Naive thymus-derived CD4-positive, alpha-beta T cell (primary cell): ENCODE data around the gene LRFN2. TPM values are rescaled to one million over a fixed set of nuclear protein-coding genes. Genes with fewer than 3 reads are reported as not detected.

Experiments used
- ATAC-seq: fragments of 150-1000 bp; cut with Tn5 transposase; 2 replicates; pipeline ENCODE4 v1.10.0; 2021; ENCODE audit warnings: mild to moderate bottlenecking, moderate library complexity
- CTCF ChIA-PET: fragments of 350-600 bp; sonication (Branson Sonifier 250); formaldehyde crosslinking; loops from one replicate; lab custom pipeline; 2021; ENCODE audit warnings: antibody characterized with exemption; lab: Charles Lee
- POLR2A ChIA-PET: fragments of 350-600 bp; sonication (Branson Sonifier 250); formaldehyde crosslinking; loops from one replicate; lab custom pipeline; 2021; ENCODE audit warnings: antibody characterized with exemption, inconsistent platforms; lab: Charles Lee
- DNase-seq, 9 donors: peaks; one replicate each; pipeline versions ENCODE4 v3.0.0 to v3.0.0-alpha.2; 2020 to 2022; ENCODE audit warnings: mixed read lengths in 1 of 9
- H3K27ac ChIP-seq: one replicate; pipeline ENCODE4 v1.7.0; 2013; ENCODE audit warnings: mild to moderate bottlenecking, low read depth, low read length, moderate library complexity
- H3K27me3 ChIP-seq, 2 donors: one replicate each; pipeline ENCODE4 v1.7.0; 2013; ENCODE audit warnings: low read length in 2 of 2, mild to moderate bottlenecking in 2 of 2, moderate library complexity in 2 of 2; ENCODE audit not compliant: control insufficient read depth in 2 of 2, insufficient read depth in 2 of 2
- H3K36me3 ChIP-seq, 3 experiments: 1 replicate in 2 of 3; 2 replicates in 1 of 3; pipeline ENCODE4 v1.7.0; 2013; ENCODE audit warnings: low read length in 3 of 3, mild to moderate bottlenecking in 3 of 3, moderate library complexity in 1 of 3; ENCODE audit not compliant: insufficient read depth in 3 of 3, control insufficient read depth in 2 of 3
- H3K4me1 ChIP-seq, 2 donors: one replicate each; pipeline ENCODE4 v1.7.0; 2013; ENCODE audit warnings: low read length in 2 of 2, mild to moderate bottlenecking in 2 of 2, moderate library complexity in 1 of 2; ENCODE audit not compliant: control insufficient read depth in 2 of 2, insufficient read depth in 2 of 2
- H3K4me3 ChIP-seq: 2 replicates; pipeline ENCODE4 v1.7.0; 2013; ENCODE audit warnings: mild to moderate bottlenecking, low read length
- H3K9me3 ChIP-seq, 3 experiments: 1 replicate in 2 of 3; 2 replicates in 1 of 3; pipeline ENCODE4 v1.7.0; 2013; ENCODE audit warnings: low read length in 3 of 3; ENCODE audit not compliant: control insufficient read depth in 2 of 3
- H3K27ac Mint-ChIP-seq, 9 donors: one replicate each; pipeline ENCODE4 v1.8.0; 2020 to 2022; ENCODE audit warnings: mixed read lengths in 9 of 9, mild to moderate bottlenecking in 8 of 9, moderate library complexity in 5 of 9, inconsistent platforms in 2 of 9
- H3K27me3 Mint-ChIP-seq, 5 donors: one replicate each; pipeline ENCODE4 v1.8.0; 2021 to 2022; ENCODE audit warnings: mixed read lengths in 5 of 5, mild to moderate bottlenecking in 1 of 5
- H3K36me3 Mint-ChIP-seq, 5 donors: one replicate each; pipeline ENCODE4 v1.8.0; 2020 to 2022; ENCODE audit warnings: mixed read lengths in 5 of 5, mild to moderate bottlenecking in 3 of 5, inconsistent platforms in 1 of 5
- H3K4me1 Mint-ChIP-seq, 7 donors: one replicate each; pipeline ENCODE4 v1.8.0; 2020 to 2022; ENCODE audit warnings: mixed read lengths in 7 of 7, mild to moderate bottlenecking in 3 of 7, inconsistent platforms in 1 of 7
- H3K4me3 Mint-ChIP-seq, 10 donors: one replicate each; pipeline ENCODE4 v1.8.0; 2020 to 2022; ENCODE audit warnings: mild to moderate bottlenecking in 10 of 10, mixed read lengths in 10 of 10, moderate library complexity in 6 of 10, inconsistent platforms in 2 of 10
- H3K9me3 Mint-ChIP-seq, 11 donors: one replicate each; pipeline ENCODE4 v1.8.0; 2020 to 2022; ENCODE audit warnings: mixed read lengths in 11 of 11, mild to moderate bottlenecking in 4 of 11, inconsistent platforms in 1 of 11, moderate library complexity in 1 of 11
- intact Hi-C, 2 donors: fragments of 100-400 bp; cut with micrococcal nuclease; formaldehyde crosslinking; loops; one replicate each; pipeline ENCODE4 v1.15.1; 2023
- polyA plus RNA-seq, 2 donors: library from polyadenylated mRNA; unstranded; fragments of 300-500 nt; fragmentation: Illumina TruSeq; gene quantifications; one replicate each; pipeline ENCODE4 v1.2.3, GENCODE V29; 2021
- total RNA-seq, 6 experiments: library from RNA in 5 of 6; stranded (reverse) in 5 of 6; gene quantifications; 1 replicate in 5 of 6; 2 replicates in 1 of 6; pipeline ENCODE4 v1.2.3 and lab custom pipeline; 2021 to 2026

The LRFN2 gene
- total and polyA plus RNA-seq, 7 experiments from 2014 or later, result 0.13 to 4.6 (median 0.43) TPM; not detected in 2

- Mint-ChIP-seq H3K36me3 (no peaks in the 10 kb centered on the region), H3K4me1 (peaks cover 0 to 32% (median 0%) of the 10 kb centered on the region in 7 donors), H3K4me3 (no peak overlapping the region), H3K27ac (no peak overlapping the region), H3K27me3 (no peaks in the 10 kb centered on the region), H3K9me3 (peaks cover 0 to 3% (median 0%) of the 10 kb centered on the region in 11 donors)
- Histone ChIP-seq H3K36me3 (no peaks in the 10 kb centered on the region), H3K4me3 (no peak overlapping the region), H3K9me3 (no peaks in the 10 kb centered on the region), H3K27ac (no peak overlapping the region), H3K4me1 (no peaks in the 10 kb centered on the region), H3K27me3 (no peaks in the 10 kb centered on the region)
- ChIA-PET POLR2A (no interaction called here), CTCF (no interaction called here)
- intact Hi-C loops, result no loop called here
- DNase-seq, result no peak
- ATAC-seq, result no peak
Observed at GRCh38 chr6:40509716-40510260, 77.4 kb downstream of the LRFN2 start.

- H3K27ac Mint-ChIP-seq, result peak overlapping the region in 1 of 9 donors; percentile 12
- H3K27me3 Mint-ChIP-seq, result no peaks in the 10 kb centered on the region
- H3K4me1 ChIP-seq, result no peaks in the 10 kb centered on the region
- no peak overlapping the region for H3K4me3 ChIP-seq
- no peak overlapping the region for H3K27ac ChIP-seq
- no peaks in the 10 kb centered on the region for H3K36me3 Mint-ChIP-seq
- H3K9me3 Mint-ChIP-seq, result peaks cover 0 to 3% (median 0%) of the 10 kb centered on the region in 11 donors
- H3K4me3 Mint-ChIP-seq, result no peak overlapping the region
- no peaks in the 10 kb centered on the region for H3K36me3 ChIP-seq
- ChIA-PET POLR2A (no interaction called here), CTCF (no interaction called here)
- DNase-seq (no peak), ATAC-seq (peak; percentile 24)
- H3K27me3 ChIP-seq, result no peaks in the 10 kb centered on the region
- intact Hi-C loops, result no loop called here
- no peaks in the 10 kb centered on the region for H3K9me3 ChIP-seq
- peaks cover 0 to 36% (median 0%) of the 10 kb centered on the region in 7 donors for H3K4me1 Mint-ChIP-seq
Observed at GRCh38 chr6:40509086-40509485, 78.1 kb downstream of the LRFN2 start.

GRCh38 chr6:40506954-40507353 is 80.2 kb downstream of the LRFN2 start:
- POLR2A ChIA-PET, result no interaction called here
- Histone ChIP-seq H3K9me3 (no peaks in the 10 kb centered on the region), H3K4me3 (no peak overlapping the region), H3K27me3 (no peaks in the 10 kb centered on the region), H3K4me1 (no peaks in the 10 kb centered on the region), H3K27ac (no peak overlapping the region), H3K36me3 (no peaks in the 10 kb centered on the region)
- Mint-ChIP-seq H3K4me1 (peaks cover 0 to 33% (median 0%) of the 10 kb centered on the region in 7 donors), H3K27me3 (peaks cover 0 to 8% (median 0%) of the 10 kb centered on the region in 5 donors), H3K9me3 (peaks cover 0 to 3% (median 0%) of the 10 kb centered on the region in 11 donors), H3K36me3 (no peaks in the 10 kb centered on the region), H3K27ac (no peak overlapping the region), H3K4me3 (no peak overlapping the region)
- intact Hi-C loops, result no loop called here
- CTCF ChIA-PET, result no interaction called here
- ATAC-seq (no peak), DNase-seq (no peak)

GRCh38 chr6:40505191-40505810 is 81.9 kb downstream of the LRFN2 start:
- Histone ChIP-seq H3K4me1 (no peaks in the 10 kb centered on the region), H3K27ac (no peak overlapping the region), H3K36me3 (no peaks in the 10 kb centered on the region), H3K9me3 (no peaks in the 10 kb centered on the region), H3K27me3 (no peaks in the 10 kb centered on the region), H3K4me3 (no peak overlapping the region)
- POLR2A ChIA-PET, result no interaction called here
- no peak overlapping the region for H3K27ac Mint-ChIP-seq
- intact Hi-C loops, result no loop called here
- no peak for ATAC-seq
- DNase-seq, result no peak
- CTCF ChIA-PET, result no interaction called here
- no peak overlapping the region for H3K4me3 Mint-ChIP-seq
- H3K9me3 Mint-ChIP-seq, result no peaks in the 10 kb centered on the region
- H3K27me3 Mint-ChIP-seq, result peaks cover 0 to 11% (median 0%) of the 10 kb centered on the region in 5 donors
- H3K4me1 Mint-ChIP-seq, result peaks cover 0 to 19% (median 0%) of the 10 kb centered on the region in 7 donors
- no peaks in the 10 kb centered on the region for H3K36me3 Mint-ChIP-seq

- no peak for ATAC-seq
- Histone ChIP-seq H3K4me3 (no peak overlapping the region), H3K27me3 (no peaks in the 10 kb centered on the region), H3K36me3 (no peaks in the 10 kb centered on the region), H3K9me3 (no peaks in the 10 kb centered on the region), H3K4me1 (no peaks in the 10 kb centered on the region), H3K27ac (no peak overlapping the region)
- Mint-ChIP-seq H3K27ac (no peak overlapping the region), H3K27me3 (peaks cover 0 to 12% (median 0%) of the 10 kb centered on the region in 5 donors), H3K4me3 (no peak overlapping the region), H3K4me1 (peaks cover 0 to 11% (median 0%) of the 10 kb centered on the region in 7 donors), H3K9me3 (no peaks in the 10 kb centered on the region), H3K36me3 (no peaks in the 10 kb centered on the region)
- ChIA-PET POLR2A (no interaction called here), CTCF (no interaction called here)
- no peak for DNase-seq
- intact Hi-C loops, result no loop called here
Observed at GRCh38 chr6:40504274-40504673, 82.9 kb downstream of the LRFN2 start.

GRCh38 chr6:40500227-40500626 is 86.9 kb downstream of the LRFN2 start:
- ChIA-PET POLR2A (no interaction called here), CTCF (no interaction called here)
- Mint-ChIP-seq H3K27me3 (peaks cover 0 to 17% (median 0%) of the 10 kb centered on the region in 5 donors), H3K36me3 (no peaks in the 10 kb centered on the region), H3K4me3 (no peak overlapping the region), H3K27ac (no peak overlapping the region), H3K4me1 (peaks cover 0 to 4% (median 0%) of the 10 kb centered on the region in 7 donors), H3K9me3 (no peaks in the 10 kb centered on the region)
- ATAC-seq (no peak), DNase-seq (no peak)
- H3K27me3 ChIP-seq, result peaks cover 0 to 3% of the 10 kb centered on the region in 2 donors
- no peak overlapping the region for H3K27ac ChIP-seq
- no peaks in the 10 kb centered on the region for H3K9me3 ChIP-seq
- H3K4me1 ChIP-seq, result no peaks in the 10 kb centered on the region
- no peaks in the 10 kb centered on the region for H3K36me3 ChIP-seq
- intact Hi-C loops, result no loop called here
- H3K4me3 ChIP-seq, result no peak overlapping the region

GRCh38 chr6:40499215-40499614 is 87.9 kb downstream of the LRFN2 start:
- POLR2A ChIA-PET, result no interaction called here
- CTCF ChIA-PET, result no interaction called here
- H3K4me1 Mint-ChIP-seq, result peaks cover 0 to 2% (median 0%) of the 10 kb centered on the region in 7 donors
- no peaks in the 10 kb centered on the region for H3K9me3 Mint-ChIP-seq
- no peak overlapping the region for H3K27ac Mint-ChIP-seq
- intact Hi-C loops, result no loop called here
- no peak overlapping the region for H3K4me3 Mint-ChIP-seq
- H3K27me3 ChIP-seq, result peaks cover 0 to 3% of the 10 kb centered on the region in 2 donors
- H3K36me3 ChIP-seq, result no peaks in the 10 kb centered on the region
- no peaks in the 10 kb centered on the region for H3K9me3 ChIP-seq
- H3K27me3 Mint-ChIP-seq, result peaks cover 0 to 17% (median 0%) of the 10 kb centered on the region in 5 donors
- H3K4me3 ChIP-seq, result no peak overlapping the region
- no peak for ATAC-seq
- no peak overlapping the region for H3K27ac ChIP-seq
- DNase-seq, result no peak
- no peaks in the 10 kb centered on the region for H3K4me1 ChIP-seq
- H3K36me3 Mint-ChIP-seq, result no peaks in the 10 kb centered on the region
